Left ventricle myocardium superior (tissue), 1 donor: ENCODE data around the gene SETD6. TPM values are rescaled to one million over a fixed set of nuclear protein-coding genes. Genes with fewer than 3 reads are reported as not detected.
A peak's percentile ranks its signal among the peaks of the same experiment; 100 is the strongest.
"Not testable (repeated sequence)": the region's sequence is repeated elsewhere in the genome, so short reads cannot be mapped to it uniquely, and the experiment has no call there.

Source experiments
- ATAC-seq: fragments of 200-7000 bp; cut with Tn5 transposase; one replicate; pipeline ENCODE4 v1.9.1; 2020; ENCODE audit warnings: mild to moderate bottlenecking, moderate library complexity
- DNase-seq: peaks from one replicate; pipeline ENCODE4 v3.0.0-alpha.2; 2020
- intact Hi-C: fragments of 100-400 bp; cut with micrococcal nuclease; formaldehyde crosslinking; loops from one replicate; pipeline ENCODE4 v1.11.0; 2022
- long read RNA-seq: library from polyadenylated mRNA; unstranded; transcript quantifications from one replicate; pipeline ENCODE4 v2.0.0, GENCODE V29; 2021
- total RNA-seq: library from RNA; stranded (reverse); fragmentation: NEBNext Ultra II Directional; extraction: Animal tissue kit (Norgen Biotek cat#: 25700); gene quantifications from one replicate; pipeline ENCODE4 v1.2.1, GENCODE V29; 2021
- donor health status: DM: no; HTN: yes; CAD: no; lungs with severe emphysema.

SETD6 gene
- 15.3 TPM for total RNA-seq
- long read RNA-seq, transcript SETD6-202 (9 exons, 2,042 nt) = minor isoform, 5 of 23 reads
- long read RNA-seq, transcript SETD6-201 (8 exons, 1,553 nt) = major isoform, 15 of 23 reads
- long read RNA-seq, partial matches to known transcripts = 0 of 23 reads
- long read RNA-seq, other reads (novel, unspliced or antisense) = 3 of 23 reads

- ATAC-seq (peak; percentile 90), DNase-seq (peak; percentile 94)
- intact Hi-C loops = no loop called here
Observed at GRCh38 chr16:58515125-58515870, at the start of gene SETD6. SETD6 (plus strand) TSS chr16:58515517; CDS start chr16:58515538, 21 bp downstream.

DNA sequence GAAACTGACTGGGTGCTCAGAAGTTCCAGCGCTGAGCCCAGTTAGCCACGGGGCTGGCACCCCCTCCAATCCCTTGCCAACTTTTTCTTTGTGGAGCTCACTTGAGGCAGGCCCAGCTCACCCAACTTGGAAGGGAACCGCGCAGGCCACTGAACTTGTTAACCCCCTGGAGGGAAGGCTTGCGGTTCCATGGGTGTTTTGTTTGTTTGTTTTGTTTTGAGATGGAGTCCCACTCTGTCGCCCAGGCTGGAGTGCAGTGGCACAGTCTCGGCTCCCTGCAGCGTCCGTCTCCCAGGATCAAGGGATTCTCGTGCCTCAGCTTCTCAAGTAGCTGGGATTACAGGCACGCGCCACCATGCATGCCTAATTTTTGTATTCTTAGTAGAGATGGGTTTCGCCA, 49.5 kb upstream of the SETD6 start:
- no peak for DNase-seq
- intact Hi-C loops = no loop called here
- ATAC-seq = no peak

- intact Hi-C loops = no loop called here
- DNase-seq = no peak
Observed at GRCh38 chr16:58466396-58466795, 48.9 kb upstream of the SETD6 start.

GRCh38 chr16:58467905-58468304, 47.4 kb upstream of the SETD6 start:
- DNase-seq = no peak
- intact Hi-C loops = no loop called here
- no peak for ATAC-seq

More at GRCh38 chr16:58466396-58466795, 48.9 kb upstream of the SETD6 start:
- no peak for ATAC-seq

DNA sequence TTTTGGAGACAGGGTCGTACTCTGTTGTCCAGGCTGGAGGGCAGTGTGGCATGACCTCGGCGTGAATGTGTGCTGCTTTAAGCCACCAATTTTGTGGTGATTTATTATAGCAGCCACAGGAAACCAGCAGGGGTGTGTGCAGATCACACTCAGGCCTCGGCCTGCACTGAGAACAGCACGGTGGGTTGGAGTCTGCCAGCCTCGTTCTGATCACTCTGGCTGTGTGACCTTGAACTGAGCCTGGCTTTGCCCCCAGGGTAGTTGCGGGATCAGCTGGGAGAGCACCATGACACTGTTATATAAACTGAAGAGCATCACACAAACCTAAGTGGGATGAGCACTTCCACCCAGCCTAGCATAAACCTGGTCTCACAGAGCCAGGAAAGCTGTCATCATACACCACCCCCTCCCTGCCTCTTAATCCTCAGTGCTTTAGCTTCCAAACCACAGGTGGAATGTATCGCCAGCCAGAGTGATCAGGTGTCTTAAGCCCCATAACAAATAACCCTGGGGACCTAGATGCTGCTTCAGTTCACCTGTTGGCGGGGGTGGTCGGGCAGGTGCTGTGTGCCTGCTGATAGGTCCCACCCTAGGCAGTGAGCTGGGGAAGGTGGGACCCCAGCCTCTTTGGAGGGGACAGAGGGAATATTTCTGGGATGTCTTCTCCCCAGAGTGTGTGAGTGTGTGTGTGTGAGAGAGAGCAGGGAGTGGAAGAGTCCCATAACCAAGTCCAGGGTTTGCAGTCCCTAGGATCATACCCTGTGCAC, 43.9 kb upstream of the SETD6 start:
- ATAC-seq (peak; percentile 38), DNase-seq (no peak)
- intact Hi-C loops = no loop called here

DNA sequence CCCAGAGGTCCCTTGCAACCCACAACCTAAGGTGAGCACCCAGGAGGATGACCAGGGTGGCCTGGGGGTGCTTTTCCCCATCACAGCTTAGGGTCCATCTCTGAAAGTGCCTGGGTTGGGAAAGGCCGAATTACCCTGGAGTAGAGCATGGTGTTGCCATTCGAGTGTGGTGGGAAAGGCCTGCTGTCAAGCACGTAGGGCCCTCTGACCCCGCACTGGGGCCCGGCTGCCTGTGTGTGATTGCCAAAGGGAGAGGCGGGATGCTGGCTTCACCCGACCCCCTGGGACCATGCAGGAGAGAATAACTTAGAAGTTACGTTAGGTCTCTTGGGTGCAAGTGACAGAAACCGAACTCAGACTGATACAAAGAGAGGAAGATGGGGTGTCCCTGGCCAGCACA, 43.1 kb upstream of the SETD6 start:
- intact Hi-C loops = no loop called here
- DNase-seq = no peak
- ATAC-seq = peak; percentile 5

- DNase-seq (no peak), ATAC-seq (peak; percentile 2)
- intact Hi-C loops = no loop called here
Observed at GRCh38 chr16:58472827-58473226, 42.5 kb upstream of the SETD6 start.

DNA sequence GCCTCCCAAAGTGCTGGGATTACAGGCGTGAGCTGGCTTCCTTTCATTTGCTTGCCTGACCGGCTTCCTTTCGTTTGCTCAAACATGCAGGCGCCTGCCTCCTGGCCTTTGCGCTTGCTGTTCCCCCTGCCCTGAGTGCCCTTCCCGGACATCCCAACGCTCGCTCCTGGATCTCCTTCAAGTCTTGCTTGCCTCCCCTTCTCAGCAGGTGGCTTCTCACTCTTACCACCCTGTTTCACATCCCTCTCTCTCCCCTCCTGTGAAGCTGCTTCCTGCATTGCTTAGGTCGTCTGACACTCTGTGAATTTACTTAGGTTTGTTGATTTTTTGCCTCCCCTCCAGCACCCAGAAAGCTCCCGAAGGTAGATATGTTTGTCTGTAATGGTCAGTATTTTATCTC, 41.0 kb upstream of the SETD6 start:
- DNase-seq (no peak), ATAC-seq (no peak)
- intact Hi-C loops = no loop called here

- ATAC-seq (peak; percentile 11), DNase-seq (no peak)
- intact Hi-C loops = no loop called here
Observed at GRCh38 chr16:58475091-58475619, 40.2 kb upstream of the SETD6 start.

DNA sequence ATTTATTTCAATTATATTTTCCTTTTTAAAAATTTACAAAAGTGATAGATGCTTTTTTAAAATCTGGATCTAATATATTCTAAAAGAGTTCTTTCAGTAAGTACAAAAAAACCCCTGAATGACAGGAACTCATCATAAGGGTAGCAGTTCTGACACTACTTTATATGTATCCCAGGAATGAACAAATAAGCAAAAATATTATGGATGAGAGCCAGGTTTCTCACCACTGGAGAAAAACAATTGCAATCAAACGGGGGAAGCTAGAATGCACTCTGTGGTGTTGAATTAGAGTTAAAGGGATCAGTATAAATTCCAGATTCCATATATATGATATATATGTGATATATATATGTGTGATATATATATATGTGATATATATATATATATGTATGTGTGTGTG, 38.5 kb upstream of the SETD6 start:
- DNase-seq = no peak
- no peak for ATAC-seq
- intact Hi-C loops = no loop called here

- ATAC-seq (no peak), DNase-seq (no peak)
- intact Hi-C loops = no loop called here
Observed at GRCh38 chr16:58478427-58478826, 36.9 kb upstream of the SETD6 start.

DNA sequence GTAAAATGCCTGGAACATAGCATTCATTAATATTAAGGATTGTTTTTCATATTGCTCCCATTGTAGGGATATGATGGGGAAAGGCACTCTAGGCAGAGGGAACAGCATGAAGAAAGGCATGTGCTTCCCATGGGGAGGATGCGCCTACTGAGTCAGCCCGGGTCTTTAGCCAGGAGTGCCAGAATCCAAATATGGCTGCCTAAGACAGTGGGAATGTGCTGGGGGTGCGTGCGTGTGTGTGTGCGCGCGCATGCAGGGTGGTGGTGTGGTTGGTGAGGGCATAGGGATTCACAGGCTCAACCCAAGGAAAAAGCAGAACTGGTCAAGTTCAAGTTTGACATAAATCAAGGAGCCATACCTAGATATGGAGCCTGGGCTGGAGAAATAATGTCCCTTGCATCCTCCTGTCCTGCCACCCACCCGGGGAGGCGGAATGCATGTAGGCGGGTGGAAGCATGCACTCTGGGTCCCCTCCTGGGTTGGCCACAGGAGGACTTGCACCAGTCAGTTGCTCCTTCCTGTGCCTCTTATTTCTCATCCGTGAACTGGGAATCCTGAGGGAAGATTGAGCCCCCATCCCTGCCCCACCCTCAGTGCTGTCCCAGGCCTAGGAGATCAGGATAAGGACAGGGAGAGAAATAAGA, 34.0 kb upstream of the SETD6 start:
- DNase-seq (peak; percentile 9), ATAC-seq (no peak)
- intact Hi-C loops = no loop called here

- intact Hi-C loops = no loop called here
- DNase-seq (peak; percentile 27), ATAC-seq (peak; percentile 13)
Observed at GRCh38 chr16:58481931-58482330, 33.4 kb upstream of the SETD6 start.

- intact Hi-C loops = loop anchor here (5.0 kb wide), 1 partner anchor 143 kb away; no protein-coding TSS in a partner anchor
- ATAC-seq (peak; percentile 60), DNase-seq (peak; percentile 37)
Observed at GRCh38 chr16:58485184-58485887, 30.0 kb upstream of the SETD6 start.

GRCh38 chr16:58487566-58488351, 27.6 kb upstream of the SETD6 start:
- ATAC-seq = peak; percentile 73
- intact Hi-C loops = loop anchor here (5.0 kb wide), 1 partner anchor 145 kb away; no protein-coding TSS in a partner anchor
- peak; percentile 93 for DNase-seq

GRCh38 chr16:58488531-58488930, 26.8 kb upstream of the SETD6 start:
- ATAC-seq = peak; percentile 9
- peak; percentile 19 for DNase-seq
- intact Hi-C loops = loop anchor here (5.0 kb wide), 1 partner anchor 146 kb away; no protein-coding TSS in a partner anchor

DNA sequence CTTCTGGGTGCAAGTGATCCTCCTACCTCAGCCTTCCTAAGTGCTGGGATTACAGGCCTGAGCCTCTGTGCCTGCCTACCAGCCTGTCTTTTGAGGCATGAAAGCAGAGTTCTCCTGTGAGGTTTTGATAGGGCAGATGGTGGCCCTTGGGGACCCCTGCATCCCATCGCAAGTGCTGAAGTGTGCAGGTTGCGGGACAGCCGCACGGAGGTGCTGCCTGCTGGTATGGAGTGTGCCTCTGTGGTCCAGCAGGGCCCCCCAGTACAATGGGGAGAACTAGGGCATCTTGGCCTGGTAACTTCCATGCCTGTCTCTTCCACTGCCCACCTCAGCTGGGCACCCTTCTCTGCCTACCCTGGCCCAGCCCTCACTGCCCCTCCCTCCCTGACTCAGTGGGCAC, 25.3 kb upstream of the SETD6 start:
- intact Hi-C loops = no loop called here
- ATAC-seq (no peak), DNase-seq (peak; percentile 25)

- peak; percentile 6 for DNase-seq
- intact Hi-C loops, ATAC-seq: not testable (repeated sequence)
Observed at GRCh38 chr16:58490539-58490938, 24.8 kb upstream of the SETD6 start.
